HL-60/S4 treated with phorbol 12-myristate 13-acetate at 8.2 ng/mL for 4 days and 3 days (cell line): ENCODE results near the gene NAP1L2.
"Not testable (repeated sequence)": the region's sequence is repeated elsewhere in the genome, so short reads cannot be mapped to it uniquely, and the experiment has no call there.

Experiments
- in situ Hi-C: fragments of 300-500 bp; cut with MboI; formaldehyde crosslinking; loops from 2 replicates; pipeline ENCODE4 v1.15.0; 2022; ENCODE audit warnings: low sequenced_read_pairs

NAP1L2 gene, protein sequence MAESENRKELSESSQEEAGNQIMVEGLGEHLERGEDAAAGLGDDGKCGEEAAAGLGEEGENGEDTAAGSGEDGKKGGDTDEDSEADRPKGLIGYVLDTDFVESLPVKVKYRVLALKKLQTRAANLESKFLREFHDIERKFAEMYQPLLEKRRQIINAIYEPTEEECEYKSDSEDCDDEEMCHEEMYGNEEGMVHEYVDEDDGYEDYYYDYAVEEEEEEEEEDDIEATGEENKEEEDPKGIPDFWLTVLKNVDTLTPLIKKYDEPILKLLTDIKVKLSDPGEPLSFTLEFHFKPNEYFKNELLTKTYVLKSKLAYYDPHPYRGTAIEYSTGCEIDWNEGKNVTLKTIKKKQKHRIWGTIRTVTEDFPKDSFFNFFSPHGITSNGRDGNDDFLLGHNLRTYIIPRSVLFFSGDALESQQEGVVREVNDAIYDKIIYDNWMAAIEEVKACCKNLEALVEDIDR

DNA sequence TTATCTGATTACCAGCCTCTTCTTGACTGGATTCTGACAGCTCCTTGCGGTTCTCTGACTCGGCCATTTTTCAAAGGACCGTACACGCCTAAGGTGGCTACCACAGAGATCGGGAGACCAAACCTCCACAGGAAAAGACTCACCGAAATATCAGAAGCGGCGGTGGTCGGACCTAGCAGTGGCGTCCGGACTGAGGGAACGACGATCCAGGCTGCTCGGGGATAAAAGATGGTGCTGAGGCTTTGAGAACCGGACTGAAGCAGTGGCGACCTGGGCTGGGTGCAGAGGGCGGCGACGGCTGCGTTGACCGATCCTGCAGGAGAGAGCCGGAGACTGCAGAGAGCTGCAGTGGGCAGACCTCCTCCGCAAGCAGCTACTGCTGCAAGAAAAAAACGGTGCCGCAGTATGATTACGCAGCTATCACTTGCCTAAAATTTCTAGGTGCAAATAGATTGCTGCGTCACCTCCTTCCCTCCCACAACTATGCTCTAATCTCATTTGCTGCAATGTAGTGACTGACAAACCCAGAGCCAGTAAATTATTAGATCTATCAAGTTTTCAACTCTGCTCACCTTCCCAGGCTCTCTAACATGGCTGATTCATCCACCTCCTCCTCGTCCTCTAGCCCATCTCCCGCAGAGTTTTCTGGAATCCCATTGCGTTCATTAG lies at the start of gene NAP1L2:
Gene NAP1L2 (minus strand): TSS at position 426 of the 669 bp plus-strand sequence. CDS start 359 bp downstream, at position 67.
- in situ Hi-C loops: no loop called here

DNA sequence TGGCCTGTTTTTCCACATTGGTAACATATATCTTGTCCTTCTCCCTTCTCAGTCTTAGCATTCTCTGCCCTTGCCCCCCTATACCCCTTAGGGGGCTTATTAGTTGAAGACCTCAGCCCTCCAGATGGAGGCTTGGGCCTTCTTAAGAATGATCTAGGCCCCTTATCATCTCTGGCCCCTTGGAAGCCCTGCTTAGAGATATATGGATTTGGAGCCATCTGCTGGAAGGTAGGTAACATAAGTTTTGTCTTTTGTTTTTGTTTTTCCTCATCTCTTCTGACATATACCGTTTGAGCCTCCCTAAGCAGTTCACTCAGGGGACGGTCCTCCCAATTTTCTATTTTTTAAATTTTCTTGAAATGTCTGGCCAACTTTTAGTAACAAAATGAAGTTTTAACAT lies 48.3 kb upstream of the NAP1L2 start:
- in situ Hi-C loops: no loop called here

DNA sequence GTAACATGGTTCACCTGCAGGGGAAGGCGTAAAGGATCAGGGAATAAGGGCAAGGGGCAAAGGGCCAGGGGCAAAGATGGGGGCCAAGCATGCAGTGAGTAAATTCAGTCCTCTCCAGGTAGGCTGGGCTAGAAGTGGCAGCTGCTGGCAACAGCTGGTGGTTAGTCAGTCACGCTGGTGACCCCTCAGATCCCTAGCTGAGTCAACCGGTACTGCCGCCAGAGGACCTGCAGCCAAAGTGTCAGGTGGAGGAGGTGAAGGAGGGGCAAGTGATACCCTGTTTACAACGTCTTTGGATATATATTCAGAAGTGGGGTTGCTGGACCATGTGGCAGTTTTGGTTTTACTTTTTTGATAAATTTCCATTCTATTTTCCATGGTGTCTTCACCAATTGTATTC lies 24.6 kb upstream of the NAP1L2 start:
- in situ Hi-C loops: no loop called here

DNA sequence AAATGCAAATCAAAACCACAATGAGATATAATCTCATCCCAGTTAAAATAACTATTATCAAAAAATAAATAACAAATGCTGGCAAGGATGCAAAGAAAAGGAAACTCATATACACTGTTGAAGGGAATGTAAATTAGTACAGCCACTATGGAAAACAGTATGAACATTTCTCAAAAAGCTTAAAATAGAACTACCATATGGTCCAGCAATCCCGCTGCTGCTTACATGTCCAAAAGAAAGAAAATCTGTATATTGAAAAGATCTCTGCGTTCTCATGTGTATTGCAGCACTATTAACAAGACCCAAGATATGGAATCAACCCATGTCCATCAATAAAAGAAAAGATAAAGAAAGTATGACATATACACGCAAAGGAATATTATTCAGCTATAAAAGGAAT lies 3.0 kb upstream of the NAP1L2 start:
- in situ Hi-C loops: no loop called here

DNA sequence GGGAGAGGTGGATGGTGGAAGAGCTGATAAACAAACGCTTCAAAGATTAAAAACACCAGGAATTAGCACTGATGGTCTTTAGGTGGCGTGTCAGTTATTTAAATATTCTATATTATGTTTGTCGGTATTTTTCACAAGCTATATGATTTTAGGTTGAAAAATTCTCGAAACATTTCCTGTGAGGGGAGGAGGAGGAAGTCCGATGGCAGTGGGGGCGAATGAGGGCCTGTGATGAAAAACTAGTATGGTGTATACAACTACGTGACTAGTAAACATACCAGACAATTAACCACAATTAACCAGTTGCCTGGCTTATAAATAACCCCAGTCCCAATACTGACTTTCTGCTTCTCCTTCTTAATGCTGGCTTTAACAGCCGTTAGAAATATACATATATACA lies 595 bp upstream of the NAP1L2 start:
- in situ Hi-C loops: no loop called here

DNA sequence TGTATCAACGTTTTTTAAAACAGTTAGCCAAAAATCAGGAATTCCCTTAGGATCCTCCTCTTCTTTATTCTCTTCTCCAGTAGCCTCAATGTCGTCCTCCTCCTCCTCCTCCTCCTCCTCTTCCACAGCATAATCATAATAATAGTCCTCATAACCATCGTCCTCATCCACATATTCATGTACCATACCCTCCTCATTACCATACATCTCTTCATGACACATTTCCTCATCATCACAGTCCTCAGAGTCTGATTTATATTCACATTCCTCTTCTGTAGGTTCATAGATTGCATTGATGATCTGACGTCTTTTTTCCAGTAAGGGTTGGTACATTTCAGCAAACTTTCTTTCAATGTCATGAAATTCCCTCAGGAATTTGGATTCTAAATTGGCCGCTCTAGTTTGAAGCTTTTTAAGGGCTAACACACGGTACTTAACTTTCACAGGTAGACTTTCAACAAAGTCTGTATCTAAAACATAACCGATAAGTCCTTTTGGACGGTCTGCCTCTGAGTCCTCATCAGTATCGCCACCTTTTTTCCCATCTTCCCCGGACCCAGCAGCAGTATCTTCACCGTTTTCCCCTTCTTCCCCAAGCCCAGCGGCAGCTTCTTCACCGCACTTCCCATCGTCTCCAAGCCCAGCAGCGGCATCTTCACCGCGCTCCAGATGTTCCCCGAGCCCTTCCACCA lies 771 bp downstream of the NAP1L2 start:
- in situ Hi-C loops: no loop called here

DNA sequence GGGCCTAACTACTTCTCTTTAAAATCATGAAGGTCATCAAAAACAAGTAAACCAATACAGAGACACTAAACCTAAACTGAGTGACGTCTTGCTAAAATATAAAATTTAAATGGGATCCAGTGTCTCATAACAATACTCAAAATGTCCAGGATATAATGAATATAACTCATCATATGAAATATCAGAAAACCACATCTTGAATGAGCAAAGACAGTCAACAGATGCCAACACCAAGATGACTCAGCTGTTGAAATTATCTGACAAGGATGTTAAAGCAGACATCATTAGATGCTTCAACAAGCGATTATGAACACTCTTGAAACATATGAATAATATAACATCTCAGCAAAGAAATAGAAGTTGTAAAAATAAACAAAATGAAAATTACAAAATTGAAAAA lies 8.3 kb downstream of the NAP1L2 start:
- in situ Hi-C loops: no loop called here

DNA sequence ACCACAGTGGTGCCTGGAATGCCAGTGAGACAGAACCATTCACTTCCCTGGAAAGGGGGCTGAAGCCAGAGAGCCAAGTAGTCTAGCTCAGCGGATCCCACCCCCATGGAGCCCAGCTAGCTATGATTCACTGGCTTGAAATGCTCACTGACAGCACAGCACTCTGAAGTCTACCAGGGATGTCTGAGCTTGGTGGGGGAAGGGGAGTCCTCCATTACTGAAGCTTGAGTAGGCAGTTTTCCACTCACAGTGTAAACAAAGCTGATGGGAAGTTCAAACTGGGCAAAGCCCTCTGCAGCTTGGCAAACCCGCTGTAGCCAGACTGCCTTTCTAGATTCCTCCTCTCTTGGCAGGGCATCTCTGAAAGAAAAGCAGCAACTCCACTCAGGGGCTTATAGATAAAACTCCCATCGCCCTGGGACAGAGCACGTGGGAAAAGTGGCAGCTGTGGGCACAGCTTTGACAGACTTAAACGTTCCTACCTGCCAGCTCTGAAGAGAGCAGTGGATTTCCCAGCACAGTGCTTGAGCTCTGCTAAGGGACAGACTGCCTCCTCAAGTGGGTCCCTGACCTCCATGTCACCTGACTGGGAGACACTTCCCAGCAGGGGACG lies 32.0 kb downstream of the NAP1L2 start:
- in situ Hi-C loops: no loop called here

DNA sequence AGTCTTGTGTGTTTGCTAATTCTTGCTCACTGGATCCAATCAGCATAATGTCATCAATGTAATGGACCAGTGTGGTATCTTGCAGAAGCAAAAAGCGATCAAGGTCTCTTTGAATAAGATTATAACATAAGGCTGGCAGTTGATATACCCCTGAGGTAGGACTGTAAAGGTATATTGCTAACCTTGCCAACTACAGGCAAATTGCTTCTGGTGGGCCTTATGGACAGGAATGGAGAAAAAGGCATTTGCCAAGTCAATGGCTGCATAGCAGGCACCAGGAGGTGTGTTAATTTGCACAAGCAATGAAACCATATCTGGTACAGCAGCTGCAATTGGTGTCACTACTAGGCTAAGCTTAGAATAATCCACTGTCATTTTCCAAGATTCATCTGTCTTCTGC lies 45.7 kb downstream of the NAP1L2 start:
- in situ Hi-C loops: not testable (repeated sequence)
